Epithelial cell of proximal tubule (primary cell): Measurements from ENCODE around the gene CYP24A1. TPM values are rescaled to one million over a fixed set of nuclear protein-coding genes. Genes with fewer than 3 reads are reported as not detected.
"Not testable (repeated sequence)": the region's sequence is repeated elsewhere in the genome, so short reads cannot be mapped to it uniquely, and the experiment has no call there.

ENCODE experiments used
- DNase-seq: peaks from one replicate; pipeline ENCODE4 v3.0.0-alpha.2; 2011; ENCODE audit warnings: low read depth
- H3K4me3 ChIP-seq: 2 replicates; pipeline ENCODE4 v1.5.1; 2011; ENCODE audit warnings: low read depth, mild to moderate bottlenecking, low read length
- CTCF ChIP-seq: conservative IDR thresholded peaks from 2 replicates; pipeline ENCODE4 v1.5.1; 2012; ENCODE audit warnings: low read depth, mild to moderate bottlenecking, low read length
- total RNA-seq: library from RNA; depleted of rRNA; stranded (reverse); fragments of >200 nt; gene quantifications from 2 replicates; pipeline ENCODE4 v1.2.3, GENCODE V29; 2015

The CYP24A1 gene
- total RNA-seq, 1 donor from 2014 or later: 1.5 TPM

GRCh38 chr20:54134445-54135220 is 39.2 kb downstream of the CYP24A1 start:
- no peak for TF ChIP-seq CTCF
- no peak for DNase-seq
- no peak overlapping the region for H3K4me3 ChIP-seq

GRCh38 chr20:54133434-54134427 is 40.1 kb downstream of the CYP24A1 start:
- peak overlapping the region; percentile 10 for H3K4me3 ChIP-seq
- no peak for TF ChIP-seq CTCF
- DNase-seq: peak; percentile 90

GRCh38 chr20:54132612-54133433 is 41.0 kb downstream of the CYP24A1 start:
- TF ChIP-seq CTCF: no peak
- peak overlapping the region; percentile 10 for H3K4me3 ChIP-seq
- peak; percentile 96 for DNase-seq

GRCh38 chr20:54131675-54132611 is 41.8 kb downstream of the CYP24A1 start:
- no peak overlapping the region for H3K4me3 ChIP-seq
- no peak for TF ChIP-seq CTCF
- DNase-seq: no peak

GRCh38 chr20:54131125-54131524 is 42.7 kb downstream of the CYP24A1 start:
- not testable (repeated sequence) for DNase-seq, H3K4me3 ChIP-seq

- DNase-seq: no peak
- no peak overlapping the region for H3K4me3 ChIP-seq
- no peak for TF ChIP-seq CTCF
These were observed 44.4 kb downstream of the CYP24A1 start for GRCh38 chr20:54129350-54129749.
